Heart right ventricle (tissue), 16 donors: ENCODE results near the gene LCE5A. TPM values are rescaled to one million over a fixed set of nuclear protein-coding genes. Genes with fewer than 3 reads are reported as not detected.

Experiments used
- ATAC-seq, 8 donors: fragments of 200-7000 bp; cut with Tn5 transposase; one replicate each; pipeline ENCODE4 v1.9.1; 2020; ENCODE audit warnings: mild to moderate bottlenecking in 8 of 8, moderate library complexity in 8 of 8, moderate number of reproducible peaks in 1 of 8
- DNase-seq, 2 donors: peaks; one replicate each; pipeline ENCODE4 v3.0.0-alpha.2; 2020
- H3K27ac ChIP-seq, 10 donors: fragments of 200-600 bp; sonication (generic) in 2 of 10; one replicate each; pipeline versions ENCODE4 v1.5.0 to v1.8.0; 2020 to 2022; ENCODE audit warnings: mild to moderate bottlenecking in 3 of 10
- H3K27me3 ChIP-seq, 7 donors: fragments of 200-600 bp; one replicate each; pipeline ENCODE4 v1.8.0; 2021 to 2022; ENCODE audit warnings: mild to moderate bottlenecking in 2 of 7
- H3K36me3 ChIP-seq, 9 donors: fragments of 200-600 bp; sonication (generic) in 1 of 9; one replicate each; pipeline versions ENCODE4 v1.5.0 to v1.8.0; 2020 to 2022; ENCODE audit warnings: mild to moderate bottlenecking in 2 of 9
- H3K4me1 ChIP-seq, 9 donors: fragments of 200-600 bp; sonication (generic) in 1 of 9; one replicate each; pipeline versions ENCODE4 v1.5.0 to v1.8.0; 2020 to 2022; ENCODE audit warnings: mild to moderate bottlenecking in 4 of 9
- H3K4me3 ChIP-seq, 10 donors: fragments of 200-600 bp; sonication (generic) in 2 of 10; one replicate each; pipeline versions ENCODE4 v1.5.0 to v1.8.0; 2020 to 2022; ENCODE audit warnings: mild to moderate bottlenecking in 7 of 10, moderate library complexity in 2 of 10
- H3K9me3 ChIP-seq, 11 donors: fragments of 200-600 bp in 10 of 11; sonication (generic) in 2 of 11; one replicate each; pipeline versions ENCODE4 v1.5.0 to v1.8.0; 2013 to 2022; ENCODE audit warnings: mild to moderate bottlenecking in 2 of 11, control low read depth in 1 of 11, moderate library complexity in 1 of 11
- WGBS, 2 donors: extraction: QIAGEN DNeasy Blood & Tissue Kit; methylation state at CpG; one replicate each; pipeline ENCODE4 v1.1.7; 2013; ENCODE audit warnings: inconsistent platforms in 1 of 2; 5-methylcytosine and 5-hydroxymethylcytosine counted together
- intact Hi-C, 10 donors: fragments of 100-400 bp; cut with DNase I; formaldehyde crosslinking; loops; one replicate each; pipeline versions ENCODE4 v1.11.1 to v1.14.2; 2022
- polyA plus RNA-seq, 2 donors: library from polyadenylated mRNA; stranded (reverse); fragments of 200-250 nt; gene quantifications; one replicate each; pipeline ENCODE4 v1.2.3, GENCODE V29; 2013
- total RNA-seq, 10 donors: library from RNA; stranded (reverse); fragmentation: NEBNext Ultra II Directional in 3 of 10; extraction: Animal tissue kit (Norgen Biotek cat#: 25700) in 3 of 10; gene quantifications; one replicate each; pipeline versions ENCODE4 v1.2.1 to v1.2.4, GENCODE V29; 2021 to 2023
- TF ChIP-seq, protein P1 (sequence below), 9 donors: fragments of 200-600 bp; sonication (generic) in 2 of 9; IDR thresholded peaks; one replicate each; pipeline versions ENCODE4 v1.5.0 to v1.8.0; 2021 to 2022; ENCODE audit warnings: antibody characterized with exemption in 9 of 9, mild to moderate bottlenecking in 5 of 9, moderate library complexity in 1 of 9
- donor health status: Arrhythmogenic right ventricular cardiomyopathy.
- donor health status: ischemic (EF 13 %, LVEDD 7.1; RV severe dilation, severe dysfunction).
- donor health status: healthy with polysubstance abuse.
- donor health status: DM: no; HTN: yes; CAD: no.
- donor health status: DM: no; HTN: no; CAD: no.
- donor health status: ischemic (EF 25% LVEDD 6.9; RV normal size, moderate dysfunction).
- donor health status: ischemic (EF 25% LVEDD 5.7; RV mildly dilated, moderate dysfunction).
- donor health status: healthy.
- donor health status: DM: yes; HTN: yes; CAD: no.
- donor health status: Ischemic cardiomyopathy.
- donor health status: ischemic (EF 35%, LVEDD 5.7; RV mildly dilated, moderate dysfunction).
- donor health status: nonischemic (EF 11% LVEDD 7.7; RV severe dilation, severe dysfunction).
- donor health status: DM: yes; HTN: yes; CAD: no.
- donor health status: PGD.
- donor health status: ischemic (EF 29% LVEDD 5.4; RV normal size, mild dysfunction).
- donor health status: nonischemic (EF 23%, LVEDD 6.1; RV moderate dilation, normal function).

LCE5A gene
- total and polyA plus RNA-seq, 12 donors, result 0.07 TPM; not detected in 11

GRCh38 chr1:152502496-152503180, 8.0 kb upstream of the LCE5A start:
- Histone ChIP-seq H3K9me3 (no peaks in the 10 kb centered on the region), H3K36me3 (no peaks in the 10 kb centered on the region), H3K27me3 (peaks cover 0 to 23% (median 11%) of the 10 kb centered on the region in 7 donors), H3K4me1 (no peaks in the 10 kb centered on the region), H3K4me3 (no peak overlapping the region), H3K27ac (no peak overlapping the region)
- intact Hi-C loops, result no loop called here
- TF ChIP-seq, protein P1, sequence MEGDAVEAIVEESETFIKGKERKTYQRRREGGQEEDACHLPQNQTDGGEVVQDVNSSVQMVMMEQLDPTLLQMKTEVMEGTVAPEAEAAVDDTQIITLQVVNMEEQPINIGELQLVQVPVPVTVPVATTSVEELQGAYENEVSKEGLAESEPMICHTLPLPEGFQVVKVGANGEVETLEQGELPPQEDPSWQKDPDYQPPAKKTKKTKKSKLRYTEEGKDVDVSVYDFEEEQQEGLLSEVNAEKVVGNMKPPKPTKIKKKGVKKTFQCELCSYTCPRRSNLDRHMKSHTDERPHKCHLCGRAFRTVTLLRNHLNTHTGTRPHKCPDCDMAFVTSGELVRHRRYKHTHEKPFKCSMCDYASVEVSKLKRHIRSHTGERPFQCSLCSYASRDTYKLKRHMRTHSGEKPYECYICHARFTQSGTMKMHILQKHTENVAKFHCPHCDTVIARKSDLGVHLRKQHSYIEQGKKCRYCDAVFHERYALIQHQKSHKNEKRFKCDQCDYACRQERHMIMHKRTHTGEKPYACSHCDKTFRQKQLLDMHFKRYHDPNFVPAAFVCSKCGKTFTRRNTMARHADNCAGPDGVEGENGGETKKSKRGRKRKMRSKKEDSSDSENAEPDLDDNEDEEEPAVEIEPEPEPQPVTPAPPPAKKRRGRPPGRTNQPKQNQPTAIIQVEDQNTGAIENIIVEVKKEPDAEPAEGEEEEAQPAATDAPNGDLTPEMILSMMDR (IDR thresholded peaks at IDR 0.05), result no peak
- DNase-seq, result no peak
- WGBS, 2 donors, result 68 to 75% methylated on average over 7 of the region's 7 CpGs
- no peak for ATAC-seq

GRCh38 chr1:152505083-152505482, 5.5 kb upstream of the LCE5A start:
- WGBS, 2 donors, result 68 to 74% methylated on average over 2 of the region's 2 CpGs
- Histone ChIP-seq H3K4me1 (no peaks in the 10 kb centered on the region), H3K36me3 (no peaks in the 10 kb centered on the region), H3K27ac (no peak overlapping the region), H3K9me3 (no peaks in the 10 kb centered on the region), H3K4me3 (no peak overlapping the region), H3K27me3 (peaks cover 0 to 39% (median 18%) of the 10 kb centered on the region in 7 donors)
- intact Hi-C loops, result no loop called here
- TF ChIP-seq, protein P1 (IDR thresholded peaks at IDR 0.05), result no peak
- no peak for ATAC-seq
- no peak for DNase-seq

GRCh38 chr1:152506899-152507498, 3.6 kb upstream of the LCE5A start:
- Histone ChIP-seq H3K4me3 (no peak overlapping the region), H3K27ac (no peak overlapping the region), H3K27me3 (peaks cover 0 to 53% (median 26%) of the 10 kb centered on the region in 7 donors), H3K9me3 (no peaks in the 10 kb centered on the region), H3K36me3 (no peaks in the 10 kb centered on the region), H3K4me1 (no peaks in the 10 kb centered on the region)
- DNase-seq (no peak), ATAC-seq (no peak)
- intact Hi-C loops, result no loop called here
- 79 to 83% methylated on average over 1 of the region's 1 CpG for WGBS, 2 donors
- TF ChIP-seq, protein P1 (IDR thresholded peaks at IDR 0.05), result no peak

DNA sequence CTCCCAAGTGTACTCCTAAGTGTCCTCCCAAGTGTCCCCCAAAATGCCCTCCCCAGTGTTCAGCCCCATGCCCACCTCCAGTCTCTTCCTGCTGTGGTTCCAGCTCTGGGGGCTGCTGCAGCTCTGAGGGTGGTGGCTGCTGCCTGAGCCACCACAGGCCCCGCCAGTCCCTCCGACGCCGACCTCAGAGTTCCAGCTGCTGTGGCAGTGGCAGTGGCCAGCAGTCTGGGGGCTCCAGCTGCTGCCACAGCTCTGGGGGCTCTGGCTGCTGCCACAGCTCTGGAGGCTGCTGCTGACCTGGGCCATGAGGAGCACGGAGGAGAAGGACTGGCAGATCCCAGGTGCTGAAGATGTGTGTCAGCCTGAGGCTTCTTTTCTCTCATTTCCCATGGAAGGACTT, 993 bp downstream of the LCE5A start:
- Histone ChIP-seq H3K4me1 (peaks cover 0 to 10% (median 8%) of the 10 kb centered on the region in 9 donors), H3K27me3 (peaks cover 0 to 80% (median 61%) of the 10 kb centered on the region in 7 donors), H3K36me3 (no peaks in the 10 kb centered on the region), H3K9me3 (no peaks in the 10 kb centered on the region), H3K4me3 (no peak overlapping the region), H3K27ac (no peak overlapping the region)
- 74 to 86% methylated on average over 5 of the region's 5 CpGs for WGBS, 2 donors
- TF ChIP-seq, protein P1 (IDR thresholded peaks at IDR 0.05), result no peak
- DNase-seq, result no peak
- no peak for ATAC-seq
- intact Hi-C loops, result no loop called here
